PC-3 (cell line): ENCODE data around the gene APOBEC3C. TPM values are rescaled to one million over a fixed set of nuclear protein-coding genes. Genes with fewer than 3 reads are reported as not detected.
"Not testable (repeated sequence)": the region's sequence is repeated elsewhere in the genome, so short reads cannot be mapped to it uniquely, and the experiment has no call there.

ENCODE experiments used
- ATAC-seq: fragments of 200-7000 bp; cut with Tn5 transposase; 2 replicates; pipeline ENCODE4 v1.9.1; 2020; ENCODE audit warnings: mild to moderate bottlenecking, moderate library complexity
- BruUV-seq: library from RNA; stranded (reverse); fragments of 400-500 nt; replicated peaks from 2 replicates; lab custom pipeline; 2021; lab: Mats Ljungman, UMichigan
- CTCF ChIA-PET: fragments of 300-600 bp; sonication (Branson Sonifier 250); formaldehyde crosslinking; loops from one replicate; lab custom pipeline; 2022; ENCODE audit warnings: antibody characterized with exemption; lab: Charles Lee
- POLR2A ChIA-PET: fragments of 300-600 bp; sonication (Branson Sonifier 250); formaldehyde crosslinking; loops from one replicate; lab custom pipeline; 2022; ENCODE audit warnings: antibody characterized with exemption; ENCODE audit not compliant: unreplicated experiment; lab: Charles Lee
- DNase-seq: peaks from one replicate; pipeline ENCODE4 v3.0.0-alpha.2; 2015
- H2AFZ ChIP-seq: fragments of 300-600 bp; sonication (generic); 2 replicates; pipeline ENCODE4 v1.6.0; 2016; ENCODE audit warnings: antibody characterized with exemption, low read length
- H3F3A ChIP-seq: fragments of 300-600 bp; sonication (generic); one replicate; pipeline ENCODE4 v1.6.0; 2017; ENCODE audit warnings: antibody characterized with exemption, low read length, control low read depth, mild to moderate bottlenecking; ENCODE audit not compliant: unreplicated experiment
- H3K27ac ChIP-seq: fragments of 300-600 bp; sonication (generic); 2 replicates; pipeline ENCODE4 v1.5.1; 2016; ENCODE audit warnings: mild to moderate bottlenecking, low read length
- H3K27me3 ChIP-seq: fragments of 300-600 bp; sonication (generic); 2 replicates; pipeline ENCODE4 v1.6.1; 2016; ENCODE audit warnings: low read length, mixed read lengths
- H3K36me3 ChIP-seq: fragments of 300-600 bp; sonication (generic); 2 replicates; pipeline ENCODE4 v1.6.1; 2016; ENCODE audit warnings: low read depth, mixed run types, low read length, mixed read lengths
- H3K4me1 ChIP-seq: fragments of 300-600 bp; sonication (generic); 2 replicates; pipeline ENCODE4 v1.5.1; 2016; ENCODE audit warnings: low read length; ENCODE audit not compliant: insufficient read depth
- H3K4me2 ChIP-seq: fragments of 300-600 bp; sonication (generic); 2 replicates; pipeline ENCODE4 v1.6.0; 2016; ENCODE audit warnings: low read length
- H3K4me3 ChIP-seq: fragments of 300-600 bp; sonication (generic); 2 replicates; pipeline ENCODE4 v1.5.1; 2016; ENCODE audit warnings: mild to moderate bottlenecking, low read length, mixed read lengths
- H3K79me2 ChIP-seq: fragments of 300-600 bp; sonication (generic); 2 replicates; pipeline ENCODE4 v1.6.1; 2017; ENCODE audit warnings: low read length, mixed read lengths
- H3K9ac ChIP-seq: fragments of 300-600 bp; sonication (generic); 2 replicates; pipeline ENCODE4 v1.6.0; 2016; ENCODE audit warnings: mild to moderate bottlenecking, low read length
- H3K9me2 ChIP-seq: fragments of 300-600 bp; sonication (generic); replicated peaks from 2 replicates; pipeline ENCODE4 v1.6.1; 2016; ENCODE audit warnings: mixed run types, low read length, mixed read lengths
- H3K9me3 ChIP-seq: fragments of 300-600 bp; sonication (generic); 2 replicates; pipeline ENCODE4 v1.6.1; 2016; ENCODE audit warnings: low read length, mixed read lengths
- H4K20me1 ChIP-seq: fragments of 300-600 bp; sonication (generic); 2 replicates; pipeline ENCODE4 v1.6.1; 2016; ENCODE audit warnings: low read length, mixed read lengths
- CTCF ChIP-seq: fragments of 300-600 bp; sonication (generic); conservative IDR thresholded peaks from 2 replicates; pipeline ENCODE4 v1.5.1; 2017; ENCODE audit warnings: antibody characterized with exemption, low read depth, mild to moderate bottlenecking, low read length
- intact Hi-C: fragments of 100-400 bp; cut with micrococcal nuclease; formaldehyde crosslinking; loops from 2 replicates; pipeline ENCODE4 v1.9.0; 2023
- total RNA-seq: library from RNA; depleted of rRNA; stranded (reverse); fragments of >200 nt; gene quantifications from 2 replicates; pipeline ENCODE4 v1.2.3, GENCODE V29; 2014

The APOBEC3C gene
- total RNA-seq, 1 experiment from 2014 or later, result 35.5 TPM

- no TSS peak for BruUV-seq
- no peak overlapping the region for H3K27ac ChIP-seq
- H2AFZ ChIP-seq, result no peak overlapping the region
- H3K4me2 ChIP-seq, result no peak overlapping the region
- H3F3A ChIP-seq, result no peaks in the 10 kb centered on the region
- H3K4me3 ChIP-seq, result no peak overlapping the region
- intact Hi-C loops, result no loop called here
- no peak for TF ChIP-seq CTCF
- no peaks in the 10 kb centered on the region for H3K27me3 ChIP-seq
- no peaks in the 10 kb centered on the region for H4K20me1 ChIP-seq
- no peaks in the 10 kb centered on the region for H3K9me3 ChIP-seq
- POLR2A ChIA-PET, result no interaction called here
- no peak for ATAC-seq
- no peaks in the 10 kb centered on the region for H3K36me3 ChIP-seq
- CTCF ChIA-PET, result no interaction called here
- peaks cover 7% of the 10 kb centered on the region; the same call in 1 of the 2 replicates for H3K4me1 ChIP-seq
- no peak overlapping the region for H3K9ac ChIP-seq
- H3K9me2 ChIP-seq, result no peaks in the 10 kb centered on the region
- peaks cover 32% of the 10 kb centered on the region for H3K79me2 ChIP-seq
- no peak for DNase-seq
These were observed 1.2 kb upstream of the APOBEC3C start for GRCh38 chr22:39012533-39013511.

GRCh38 chr22:39013561-39013941, 506 bp upstream of the APOBEC3C start:
- H3F3A ChIP-seq, H3K4me1 ChIP-seq, intact Hi-C loops, H3K9me2 ChIP-seq, DNase-seq, H3K9me3 ChIP-seq, ATAC-seq, H2AFZ ChIP-seq, CTCF ChIA-PET, H3K27me3 ChIP-seq, H3K36me3 ChIP-seq, POLR2A ChIA-PET, H4K20me1 ChIP-seq: not testable (repeated sequence)
- H3K4me2 ChIP-seq, result peak overlapping the region; percentile 90
- BruUV-seq, result TSS peak; percentile 95
- peak overlapping the region; percentile 72 for H3K27ac ChIP-seq
- peak overlapping the region; percentile 85; the same call in 1 of the 2 replicates for H3K9ac ChIP-seq
- H3K4me3 ChIP-seq, result peak overlapping the region; percentile 91; the same call in 1 of the 2 replicates
- H3K79me2 ChIP-seq, result peaks cover 32% of the 10 kb centered on the region

GRCh38 chr22:39014723-39015121, 665 bp downstream of the APOBEC3C start:
- intact Hi-C loops, result loop anchor here (2.0 kb wide), 2 partner anchors 52 to 76 kb away; no protein-coding TSS in a partner anchor
- H3K79me2 ChIP-seq, result peaks cover 32% of the 10 kb centered on the region
- CTCF ChIA-PET, H3K36me3 ChIP-seq, POLR2A ChIA-PET, H3K9me2 ChIP-seq, H3K4me1 ChIP-seq, H4K20me1 ChIP-seq, ATAC-seq, H3F3A ChIP-seq, H3K9me3 ChIP-seq, H3K27me3 ChIP-seq, DNase-seq: not testable (repeated sequence)
- peak overlapping the region; percentile 91 for H3K4me3 ChIP-seq
- TSS peak; percentile 44 for BruUV-seq
- peak overlapping the region; percentile 85 for H3K9ac ChIP-seq
- H3K27ac ChIP-seq, result peak overlapping the region; percentile 72
- peak overlapping the region; percentile 90 for H3K4me2 ChIP-seq
- peak overlapping the region; percentile 64 for H2AFZ ChIP-seq
